Measurements from ENCODE around the gene CAMK2A. TPM values are rescaled to one million over a fixed set of nuclear protein-coding genes. Genes with fewer than 3 reads are reported as not detected.

CAMK2A gene
- total RNA-seq, 4 donors from 2014 or later, result 1.4 to 6.9 (median 3.6) TPM

GRCh38 chr5:150206779-150207115, 82.8 kb downstream of the CAMK2A start:
- H3K9me3 ChIP-seq, result no peaks in the 10 kb centered on the region
- no peak overlapping the region for H3K27ac ChIP-seq
- peaks cover 5% of the 10 kb centered on the region for H3K27me3 ChIP-seq
- ATAC-seq, result no peak
- WGBS, 2 donors (ENCODE audit: low coverage in 1 of 2), result 84 to 89% methylated on average over 4 to 6 of the region's 6 CpGs
- no peak overlapping the region for H3K4me3 ChIP-seq
- TF ChIP-seq POLR2AphosphoS5 (IDR thresholded peaks at IDR 0.05) (no peak), POLR2A (IDR thresholded peaks at IDR 0.05) (no peak)
- H3K4me1 ChIP-seq, result no peaks in the 10 kb centered on the region
- no peaks in the 10 kb centered on the region for H3K36me3 ChIP-seq

GRCh38 chr5:150206098-150206778, 83.3 kb downstream of the CAMK2A start:
- Histone ChIP-seq H3K4me1 (no peaks in the 10 kb centered on the region), H3K36me3 (no peaks in the 10 kb centered on the region), H3K9me3 (no peaks in the 10 kb centered on the region), H3K27ac (no peak overlapping the region), H3K27me3 (peaks cover 5% of the 10 kb centered on the region), H3K4me3 (no peak overlapping the region)
- whole genome bisulfite sequencing, 2 donors (ENCODE audit: low coverage in 1 of 2), result no CpG with 5 or more reads among the region's 6 CpGs
- TF ChIP-seq, protein P1, sequence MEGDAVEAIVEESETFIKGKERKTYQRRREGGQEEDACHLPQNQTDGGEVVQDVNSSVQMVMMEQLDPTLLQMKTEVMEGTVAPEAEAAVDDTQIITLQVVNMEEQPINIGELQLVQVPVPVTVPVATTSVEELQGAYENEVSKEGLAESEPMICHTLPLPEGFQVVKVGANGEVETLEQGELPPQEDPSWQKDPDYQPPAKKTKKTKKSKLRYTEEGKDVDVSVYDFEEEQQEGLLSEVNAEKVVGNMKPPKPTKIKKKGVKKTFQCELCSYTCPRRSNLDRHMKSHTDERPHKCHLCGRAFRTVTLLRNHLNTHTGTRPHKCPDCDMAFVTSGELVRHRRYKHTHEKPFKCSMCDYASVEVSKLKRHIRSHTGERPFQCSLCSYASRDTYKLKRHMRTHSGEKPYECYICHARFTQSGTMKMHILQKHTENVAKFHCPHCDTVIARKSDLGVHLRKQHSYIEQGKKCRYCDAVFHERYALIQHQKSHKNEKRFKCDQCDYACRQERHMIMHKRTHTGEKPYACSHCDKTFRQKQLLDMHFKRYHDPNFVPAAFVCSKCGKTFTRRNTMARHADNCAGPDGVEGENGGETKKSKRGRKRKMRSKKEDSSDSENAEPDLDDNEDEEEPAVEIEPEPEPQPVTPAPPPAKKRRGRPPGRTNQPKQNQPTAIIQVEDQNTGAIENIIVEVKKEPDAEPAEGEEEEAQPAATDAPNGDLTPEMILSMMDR (IDR thresholded peaks at IDR 0.05), result no peak
- TF ChIP-seq POLR2A (IDR thresholded peaks at IDR 0.05), result no peak
- TF ChIP-seq EP300 (IDR thresholded peaks at IDR 0.05), result no peak
- no peak for TF ChIP-seq POLR2AphosphoS5 (IDR thresholded peaks at IDR 0.05)
- no peak for ATAC-seq

- no peaks in the 10 kb centered on the region for H3K4me1 ChIP-seq
- 100% methylated on average over 4 of the region's 13 CpGs; no CpG with 5 or more reads in 1 of the 2 donors for WGBS, 2 donors (ENCODE audit: low coverage in 1 of 2)
- no peaks in the 10 kb centered on the region for H3K36me3 ChIP-seq
- H3K4me3 ChIP-seq, result no peak overlapping the region
- H3K27me3 ChIP-seq, result peaks cover 5% of the 10 kb centered on the region
- no peak overlapping the region for H3K27ac ChIP-seq
- ATAC-seq, result no peak
- TF ChIP-seq POLR2AphosphoS5 (IDR thresholded peaks at IDR 0.05), result no peak
- TF ChIP-seq POLR2A (IDR thresholded peaks at IDR 0.05), result no peak
- TF ChIP-seq, protein P1 (IDR thresholded peaks at IDR 0.05), result no peak
- no peak for TF ChIP-seq EP300 (IDR thresholded peaks at IDR 0.05)
- no peaks in the 10 kb centered on the region for H3K9me3 ChIP-seq
Measured at GRCh38 chr5:150204590-150204960, 85.0 kb downstream of the CAMK2A start.

DNA sequence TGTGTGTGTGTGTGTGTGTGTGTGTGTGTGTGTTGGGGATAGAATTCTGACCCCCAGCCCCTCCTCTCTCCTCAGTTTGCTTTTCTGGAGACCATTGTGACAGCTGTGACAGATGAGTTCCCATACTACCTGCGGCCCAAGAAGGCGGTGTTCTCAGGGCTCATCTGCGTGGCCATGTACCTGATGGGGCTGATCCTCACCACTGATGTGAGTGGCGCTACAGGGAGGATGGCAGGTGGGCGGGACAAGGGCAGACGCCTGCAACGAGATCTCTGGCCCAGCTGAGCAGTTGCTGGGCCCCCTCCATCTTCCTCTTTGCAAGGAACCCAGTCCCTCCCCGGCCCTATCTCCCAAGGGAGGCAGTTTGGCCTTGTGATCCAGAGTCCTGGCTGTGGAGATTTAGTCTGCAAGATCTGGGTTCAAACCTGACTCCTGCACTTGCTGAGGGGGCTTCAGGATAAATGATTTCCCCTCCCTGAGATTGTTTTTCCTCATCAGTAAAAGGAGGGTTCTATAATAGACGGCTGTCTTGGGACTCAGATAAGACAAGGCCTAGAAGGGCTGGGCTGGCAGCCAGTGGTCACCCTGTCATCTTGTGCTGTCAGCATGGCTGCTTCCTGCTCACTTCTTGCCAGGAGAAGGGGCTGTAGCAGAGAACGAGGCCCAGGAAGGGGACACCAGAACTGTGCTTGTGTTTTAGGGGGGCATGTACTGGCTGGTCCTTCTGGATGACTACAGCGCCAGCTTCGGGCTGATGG, 85.6 kb downstream of the CAMK2A start:
- Histone ChIP-seq H3K4me3 (no peak overlapping the region), H3K4me1 (no peaks in the 10 kb centered on the region), H3K27ac (no peak overlapping the region), H3K9me3 (no peaks in the 10 kb centered on the region), H3K27me3 (peaks cover 2% of the 10 kb centered on the region), H3K36me3 (no peaks in the 10 kb centered on the region)
- TF ChIP-seq EP300 (IDR thresholded peaks at IDR 0.05), result no peak
- TF ChIP-seq, protein P1 (IDR thresholded peaks at IDR 0.05), result no peak
- no peak for TF ChIP-seq POLR2AphosphoS5 (IDR thresholded peaks at IDR 0.05)
- TF ChIP-seq POLR2A (IDR thresholded peaks at IDR 0.05), result no peak
- no peak for ATAC-seq
- WGBS, 2 donors (ENCODE audit: low coverage in 1 of 2), result 63 to 85% methylated on average over 2 to 5 of the region's 12 CpGs

- WGBS, 2 donors (ENCODE audit: low coverage in 1 of 2), result 87% methylated on average over 6 of the region's 10 CpGs; no CpG with 5 or more reads in 1 of the 2 donors
- H3K4me1 ChIP-seq, result no peaks in the 10 kb centered on the region
- TF ChIP-seq EP300 (IDR thresholded peaks at IDR 0.05) (no peak), POLR2AphosphoS5 (IDR thresholded peaks at IDR 0.05) (no peak), POLR2A (IDR thresholded peaks at IDR 0.05) (no peak)
- TF ChIP-seq, protein P1 (IDR thresholded peaks at IDR 0.05), result no peak
- no peak for ATAC-seq
- H3K9me3 ChIP-seq, result no peaks in the 10 kb centered on the region
- H3K36me3 ChIP-seq, result no peaks in the 10 kb centered on the region
- H3K27me3 ChIP-seq, result no peaks in the 10 kb centered on the region
- no peak overlapping the region for H3K27ac ChIP-seq
- no peak overlapping the region for H3K4me3 ChIP-seq
Measured at GRCh38 chr5:150202501-150202900, 87.1 kb downstream of the CAMK2A start.

All from gastroesophageal sphincter (tissue), 4 donors.